Psoas muscle (tissue), 8 donors: ENCODE results near the gene PRMT6. TPM values are rescaled to one million over a fixed set of nuclear protein-coding genes. Genes with fewer than 3 reads are reported as not detected.

Source experiments
- ATAC-seq, 4 donors: fragments of 200-7000 bp; cut with Tn5 transposase; one replicate each; pipeline ENCODE4 v1.9.1; 2020; ENCODE audit warnings: moderate library complexity in 3 of 4, mild to moderate bottlenecking in 2 of 4
- DNase-seq, 2 donors: peaks; one replicate each; pipeline ENCODE4 v3.0.0-alpha.2; 2020
- H3K27ac ChIP-seq: fragments of 200-600 bp; one replicate; pipeline ENCODE4 v1.8.0; 2022
- H3K27me3 ChIP-seq, 3 donors: fragments of 200-600 bp in 1 of 3; one replicate each; pipeline versions ENCODE4 v1.6.1 to v1.8.0; 2013 to 2022; ENCODE audit warnings: low read length in 2 of 3, mild to moderate bottlenecking in 2 of 3, moderate library complexity in 1 of 3; ENCODE audit not compliant: insufficient read depth in 3 of 3
- H3K36me3 ChIP-seq, 2 donors: fragments of 200-600 bp in 1 of 2; one replicate each; pipeline versions ENCODE4 v1.6.1 to v1.8.0; 2013 to 2022; ENCODE audit warnings: low read depth in 1 of 2, mild to moderate bottlenecking in 1 of 2, moderate library complexity in 1 of 2; ENCODE audit not compliant: insufficient read depth in 1 of 2
- H3K4me1 ChIP-seq: fragments of 200-600 bp; one replicate; pipeline ENCODE4 v1.8.0; 2022
- H3K4me3 ChIP-seq: fragments of 200-600 bp; one replicate; pipeline ENCODE4 v1.8.0; 2022; ENCODE audit warnings: mild to moderate bottlenecking
- H3K9me3 ChIP-seq: fragments of 200-600 bp; one replicate; pipeline ENCODE4 v1.8.0; 2022
- WGBS, 3 donors: extraction: QIAGEN DNeasy Blood & Tissue Kit; methylation state at CpG; one replicate each; pipeline versions ENCODE4 v1.1.6 to v1.1.7; 2013; 5-methylcytosine and 5-hydroxymethylcytosine counted together
- intact Hi-C, 2 donors: fragments of 100-400 bp; cut with DNase I; formaldehyde crosslinking; loops; one replicate each; pipeline versions ENCODE4 v1.11.0 to v1.14.2; 2022
- polyA plus RNA-seq, 3 donors: library from polyadenylated mRNA; stranded (reverse); fragments of 200-250 nt; gene quantifications; one replicate each; pipeline ENCODE4 v1.2.3, GENCODE V29; 2013
- total RNA-seq, 4 donors: library from RNA; stranded (reverse); fragmentation: NEBNext Ultra II Directional in 2 of 4; extraction: Animal tissue kit (Norgen Biotek cat#: 25700) in 2 of 4; gene quantifications; one replicate each; pipeline versions ENCODE4 v1.2.1 to v1.2.4, GENCODE V29; 2021 to 2023
- TF ChIP-seq, protein P1 (sequence below): fragments of 200-600 bp; IDR thresholded peaks from one replicate; pipeline ENCODE4 v1.8.0; 2022; ENCODE audit warnings: antibody characterized with exemption
- donor health status: healthy with polysubstance abuse.
- donor health status: DM: no; HTN: no; CAD: no; lungs with moderate emphysema.
- donor health status: Bipolar disorder and iron deficiency.
- donor health status: healthy.
- donor health status: DM: yes; HTN: yes; CAD: no.
- donor health status: DM: no; HTN: no; CAD: no.
- donor health status: DM: no; HTN: no; CAD: no.
- donor health status: DM: yes; HTN: yes; CAD: no.

The PRMT6 gene
- total and polyA plus RNA-seq, 7 donors, result 0.95 to 3.9 (median 2.8) TPM

DNA sequence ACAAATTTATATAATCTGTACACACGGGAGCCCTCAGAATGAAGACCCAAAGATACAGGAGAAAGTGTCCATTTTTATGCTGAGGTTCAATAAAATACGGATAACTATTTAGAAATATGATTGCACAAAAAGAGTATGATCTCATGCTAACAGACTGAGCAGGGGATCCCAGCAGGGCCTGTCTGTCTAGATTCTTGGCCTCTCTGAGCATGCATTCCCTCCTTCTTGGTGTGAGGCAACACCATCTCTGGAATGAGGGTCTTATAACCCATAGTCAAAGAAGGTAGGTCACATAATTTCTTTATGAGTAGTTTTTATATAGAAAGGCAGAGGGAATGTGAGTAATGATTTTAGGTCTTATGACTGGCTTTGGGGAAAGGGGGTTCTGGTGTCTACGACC, 5.4 kb downstream of the PRMT6 start:
- no peak overlapping the region for H3K4me3 ChIP-seq
- H3K27me3 ChIP-seq, result no peaks in the 10 kb centered on the region
- H3K27ac ChIP-seq, result no peak overlapping the region
- 80 to 91% (median 86%) methylated on average over 3 of the region's 3 CpGs for WGBS, 3 donors
- ATAC-seq, result no peak
- intact Hi-C loops, result no loop called here
- H3K36me3 ChIP-seq, result peaks cover 0 to 9% of the 10 kb centered on the region in 2 donors
- peaks cover 9% of the 10 kb centered on the region for H3K4me1 ChIP-seq
- no peak for DNase-seq
- TF ChIP-seq, protein P1, sequence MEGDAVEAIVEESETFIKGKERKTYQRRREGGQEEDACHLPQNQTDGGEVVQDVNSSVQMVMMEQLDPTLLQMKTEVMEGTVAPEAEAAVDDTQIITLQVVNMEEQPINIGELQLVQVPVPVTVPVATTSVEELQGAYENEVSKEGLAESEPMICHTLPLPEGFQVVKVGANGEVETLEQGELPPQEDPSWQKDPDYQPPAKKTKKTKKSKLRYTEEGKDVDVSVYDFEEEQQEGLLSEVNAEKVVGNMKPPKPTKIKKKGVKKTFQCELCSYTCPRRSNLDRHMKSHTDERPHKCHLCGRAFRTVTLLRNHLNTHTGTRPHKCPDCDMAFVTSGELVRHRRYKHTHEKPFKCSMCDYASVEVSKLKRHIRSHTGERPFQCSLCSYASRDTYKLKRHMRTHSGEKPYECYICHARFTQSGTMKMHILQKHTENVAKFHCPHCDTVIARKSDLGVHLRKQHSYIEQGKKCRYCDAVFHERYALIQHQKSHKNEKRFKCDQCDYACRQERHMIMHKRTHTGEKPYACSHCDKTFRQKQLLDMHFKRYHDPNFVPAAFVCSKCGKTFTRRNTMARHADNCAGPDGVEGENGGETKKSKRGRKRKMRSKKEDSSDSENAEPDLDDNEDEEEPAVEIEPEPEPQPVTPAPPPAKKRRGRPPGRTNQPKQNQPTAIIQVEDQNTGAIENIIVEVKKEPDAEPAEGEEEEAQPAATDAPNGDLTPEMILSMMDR, result no peak
- no peaks in the 10 kb centered on the region for H3K9me3 ChIP-seq

DNA sequence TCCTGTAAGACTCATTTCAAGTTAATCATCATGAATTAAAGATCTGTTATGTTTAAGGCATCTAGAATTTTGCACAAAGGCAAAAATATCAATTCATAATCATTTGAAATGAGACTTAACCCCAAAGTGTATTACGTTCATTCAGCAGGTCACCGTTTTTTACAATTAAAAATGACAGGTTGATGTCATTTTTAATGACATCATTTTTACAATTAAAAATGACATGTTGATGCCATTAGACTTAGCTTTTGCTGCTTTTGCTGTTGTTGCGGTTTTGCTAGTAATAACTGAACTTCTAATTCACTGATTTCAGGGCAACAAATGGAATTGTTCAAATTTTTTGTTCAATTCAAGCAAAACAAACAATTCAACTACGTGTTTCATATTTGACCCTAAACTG, 17.0 kb downstream of the PRMT6 start:
- intact Hi-C loops, result no loop called here
- H3K4me1 ChIP-seq, result no peaks in the 10 kb centered on the region
- H3K4me3 ChIP-seq, result no peak overlapping the region
- TF ChIP-seq, protein P1, result no peak
- H3K27ac ChIP-seq, result no peak overlapping the region
- ATAC-seq (no peak), DNase-seq (no peak)
- 80 to 91% (median 84%) methylated on average over 4 of the region's 4 CpGs for WGBS, 3 donors
- no peaks in the 10 kb centered on the region for H3K27me3 ChIP-seq
- no peaks in the 10 kb centered on the region for H3K9me3 ChIP-seq
- H3K36me3 ChIP-seq, result no peaks in the 10 kb centered on the region

DNA sequence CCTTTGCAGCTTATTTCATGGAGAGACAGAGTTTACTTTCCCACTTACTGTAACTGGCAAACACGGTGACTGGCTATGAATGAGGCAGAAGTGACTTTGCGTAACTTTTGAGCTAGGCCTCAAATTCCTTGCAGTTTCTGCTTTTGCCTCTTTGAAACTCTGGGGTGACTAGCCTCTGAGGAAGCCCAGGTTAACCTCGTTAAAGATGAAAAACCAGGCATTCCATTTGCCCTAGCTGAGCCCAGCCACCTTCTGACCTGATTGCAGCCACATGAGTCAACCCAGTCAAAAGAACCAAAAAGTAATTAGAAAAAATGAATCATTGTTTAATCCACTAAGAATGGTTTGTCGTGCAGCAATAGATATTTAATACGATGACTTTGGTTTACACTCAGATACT, 20.4 kb downstream of the PRMT6 start:
- DNase-seq (no peak), ATAC-seq (no peak)
- TF ChIP-seq, protein P1, result no peak
- no peaks in the 10 kb centered on the region for H3K27me3 ChIP-seq
- H3K9me3 ChIP-seq, result no peaks in the 10 kb centered on the region
- intact Hi-C loops, result no loop called here
- 71 to 75% (median 74%) methylated on average over 5 of the region's 5 CpGs for WGBS, 3 donors
- H3K4me3 ChIP-seq, result no peak overlapping the region
- no peaks in the 10 kb centered on the region for H3K4me1 ChIP-seq
- no peaks in the 10 kb centered on the region for H3K36me3 ChIP-seq
- H3K27ac ChIP-seq, result no peak overlapping the region

DNA sequence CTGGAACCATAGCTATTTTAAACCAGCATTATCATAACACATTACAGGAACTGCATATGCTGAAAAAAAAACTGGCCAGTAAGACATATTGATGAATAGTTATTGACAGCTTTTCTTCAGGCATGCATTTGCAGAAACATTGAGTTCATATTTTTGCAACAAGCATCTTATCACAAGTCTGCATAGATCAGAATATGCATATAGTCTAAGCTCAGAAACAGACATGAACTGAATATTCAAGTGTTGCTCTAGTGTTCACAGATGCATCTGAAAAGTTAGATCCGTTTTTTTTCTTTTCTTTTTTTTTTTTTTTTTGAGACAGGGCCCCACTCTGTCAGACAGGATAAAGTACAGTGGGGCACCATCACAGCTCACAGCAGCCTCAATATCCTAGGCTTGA, 22.8 kb downstream of the PRMT6 start:
- intact Hi-C loops, result no loop called here
- Histone ChIP-seq H3K4me3 (no peak overlapping the region), H3K27ac (no peak overlapping the region), H3K9me3 (no peaks in the 10 kb centered on the region), H3K4me1 (no peaks in the 10 kb centered on the region), H3K36me3 (no peaks in the 10 kb centered on the region), H3K27me3 (no peaks in the 10 kb centered on the region)
- TF ChIP-seq, protein P1, result no peak
- DNase-seq (no peak), ATAC-seq (no peak)
- 32 to 56% (median 50%) methylated on average over 1 of the region's 1 CpG for WGBS, 3 donors

DNA sequence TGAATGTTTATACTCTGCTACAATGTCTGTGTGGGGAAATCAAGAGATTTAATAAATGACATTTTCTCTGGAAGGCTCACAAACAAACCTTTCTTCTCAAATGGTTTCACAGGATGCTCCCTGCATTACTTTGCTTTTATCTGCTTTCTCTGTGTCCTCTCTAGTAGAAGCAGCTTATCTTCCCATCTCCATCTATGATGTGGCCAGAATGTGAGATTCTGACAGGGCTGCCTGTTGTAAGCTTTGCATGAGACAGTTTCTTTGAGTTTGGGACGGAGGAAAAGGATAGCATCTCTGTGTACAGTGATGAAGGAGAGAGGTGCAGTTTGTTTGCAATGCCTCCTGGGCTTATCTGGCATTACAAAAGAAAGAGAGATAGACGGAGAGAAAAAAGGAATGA, 24.6 kb downstream of the PRMT6 start:
- 67 to 72% (median 72%) methylated on average over 2 of the region's 2 CpGs for WGBS, 3 donors
- no peak overlapping the region for H3K4me3 ChIP-seq
- intact Hi-C loops, result no loop called here
- H3K4me1 ChIP-seq, result no peaks in the 10 kb centered on the region
- no peaks in the 10 kb centered on the region for H3K36me3 ChIP-seq
- ATAC-seq (no peak), DNase-seq (no peak)
- H3K9me3 ChIP-seq, result peaks cover 6% of the 10 kb centered on the region
- H3K27ac ChIP-seq, result no peak overlapping the region
- TF ChIP-seq, protein P1, result no peak
- no peaks in the 10 kb centered on the region for H3K27me3 ChIP-seq
